NCI-H1436 treated with DMSO at 0.1 percent for 48 hours (cell line): ENCODE measurements around the gene RAMP1.
"Not testable (repeated sequence)": the region's sequence is repeated elsewhere in the genome, so short reads cannot be mapped to it uniquely, and the experiment has no call there.

Source experiments
- DNase-seq: peaks from one replicate; lab custom pipeline; 2025; lab: John Stamatoyannopoulos, UW

RAMP1 gene

GRCh38 chr2:237859533-237860272 lies at the start of gene RAMP1:
Gene RAMP1 (plus strand): TSS chr2:237859623. CDS start chr2:237859676, 53 bp downstream.
- no peak for DNase-seq

- DNase-seq: no peak
Measured at GRCh38 chr2:237815637-237816036, 43.8 kb upstream of the RAMP1 start.

- no peak for DNase-seq
Measured at GRCh38 chr2:237816531-237816930, 42.9 kb upstream of the RAMP1 start.

- DNase-seq: no peak
Measured at GRCh38 chr2:237818066-237818473, 41.4 kb upstream of the RAMP1 start.

GRCh38 chr2:237819231-237819630 lies 40.2 kb upstream of the RAMP1 start:
- DNase-seq: no peak

GRCh38 chr2:237820421-237820820 lies 39.0 kb upstream of the RAMP1 start:
- DNase-seq: no peak

GRCh38 chr2:237823544-237823943 lies 35.9 kb upstream of the RAMP1 start:
- no peak for DNase-seq

- no peak for DNase-seq
Measured at GRCh38 chr2:237824085-237824484, 35.3 kb upstream of the RAMP1 start.

GRCh38 chr2:237827421-237827987 lies 31.9 kb upstream of the RAMP1 start:
- DNase-seq: no peak

GRCh38 chr2:237830522-237830921 lies 28.9 kb upstream of the RAMP1 start:
- DNase-seq: no peak

- DNase-seq: no peak
Measured at GRCh38 chr2:237833546-237833945, 25.9 kb upstream of the RAMP1 start.

GRCh38 chr2:237835372-237835771 lies 24.1 kb upstream of the RAMP1 start:
- no peak for DNase-seq

- no peak for DNase-seq
Measured at GRCh38 chr2:237841051-237841450, 18.4 kb upstream of the RAMP1 start.

- DNase-seq: not testable (repeated sequence)
Measured at GRCh38 chr2:237848940-237849339, 10.5 kb upstream of the RAMP1 start.

GRCh38 chr2:237854295-237854694 lies 5.1 kb upstream of the RAMP1 start:
- no peak for DNase-seq

- no peak for DNase-seq
Measured at GRCh38 chr2:237857791-237858190, 1.6 kb upstream of the RAMP1 start.

GRCh38 chr2:237858294-237859081 lies 935 bp upstream of the RAMP1 start:
- DNase-seq: no peak

GRCh38 chr2:237859082-237859433 lies 365 bp upstream of the RAMP1 start:
- DNase-seq: no peak

GRCh38 chr2:237860273-237860935 lies 981 bp downstream of the RAMP1 start:
- DNase-seq: no peak

GRCh38 chr2:237861875-237862527 lies 2.6 kb downstream of the RAMP1 start:
- DNase-seq: no peak

- DNase-seq: no peak
Measured at GRCh38 chr2:237862528-237862895, 3.1 kb downstream of the RAMP1 start.

GRCh38 chr2:237863102-237863511 lies 3.7 kb downstream of the RAMP1 start:
- no peak for DNase-seq
